CD4-positive, alpha-beta T cell treated with Interleukin-2 at 100 ng/mL for 4 hours (primary cell): ENCODE measurements around the gene NEUROD4.
"Not testable (repeated sequence)": the region's sequence is repeated elsewhere in the genome, so short reads cannot be mapped to it uniquely, and the experiment has no call there.

Experiments used
- DNase-seq: peaks from one replicate; pipeline ENCODE4 v3.0.0-alpha.2; 2020; ENCODE audit warnings: low spot score

NEUROD4 gene

GRCh38 chr12:55019784-55020183, at the start of gene NEUROD4:
Gene NEUROD4 (plus strand): TSS chr12:55019974. CDS start chr12:55026440, 6,466 bp downstream.
- no peak for DNase-seq

GRCh38 chr12:54970741-54971140, 49.0 kb upstream of the NEUROD4 start:
- DNase-seq = no peak

GRCh38 chr12:54973556-54973955, 46.2 kb upstream of the NEUROD4 start:
- DNase-seq = no peak

- DNase-seq = no peak
Measured at GRCh38 chr12:54974279-54974678, 45.5 kb upstream of the NEUROD4 start.

GRCh38 chr12:54975272-54975671, 44.5 kb upstream of the NEUROD4 start:
- no peak for DNase-seq

- no peak for DNase-seq
Measured at GRCh38 chr12:54975875-54976274, 43.9 kb upstream of the NEUROD4 start.

GRCh38 chr12:54977155-54977554, 42.6 kb upstream of the NEUROD4 start:
- no peak for DNase-seq

GRCh38 chr12:54977857-54978256, 41.9 kb upstream of the NEUROD4 start:
- peak; percentile 40 for DNase-seq

- DNase-seq = peak; percentile 57
Measured at GRCh38 chr12:54980341-54980740, 39.4 kb upstream of the NEUROD4 start.

GRCh38 chr12:54981796-54982195, 38.0 kb upstream of the NEUROD4 start:
- DNase-seq = no peak

- peak; percentile 44 for DNase-seq
Measured at GRCh38 chr12:54983536-54984101, 36.2 kb upstream of the NEUROD4 start.

GRCh38 chr12:54984658-54985376, 35.0 kb upstream of the NEUROD4 start, which contains the start of gene TESPA1:
Gene TESPA1 (minus strand): TSS chr12:54984762. CDS start chr12:54974562, 10,200 bp downstream.
- DNase-seq = peak; percentile 90

- not testable (repeated sequence) for DNase-seq
Measured at GRCh38 chr12:54986773-54987172, 33.0 kb upstream of the NEUROD4 start.

GRCh38 chr12:54987611-54988231, 32.1 kb upstream of the NEUROD4 start:
- DNase-seq = no peak

- DNase-seq = no peak
Measured at GRCh38 chr12:54988402-54989054, 31.2 kb upstream of the NEUROD4 start.

- DNase-seq = no peak
Measured at GRCh38 chr12:54989829-54990228, 29.9 kb upstream of the NEUROD4 start.

GRCh38 chr12:54991161-54991990, 28.4 kb upstream of the NEUROD4 start:
- peak; percentile 53 for DNase-seq

GRCh38 chr12:54991991-54992375, 27.8 kb upstream of the NEUROD4 start:
- no peak for DNase-seq

GRCh38 chr12:54993181-54993835, 26.5 kb upstream of the NEUROD4 start:
- DNase-seq = peak; percentile 81

- DNase-seq = no peak
Measured at GRCh38 chr12:54996205-54996604, 23.6 kb upstream of the NEUROD4 start.

GRCh38 chr12:54997929-54998522, 21.7 kb upstream of the NEUROD4 start:
- DNase-seq = no peak
